ENCODE data around the gene ADAMTS13. TPM values are rescaled to one million over a fixed set of nuclear protein-coding genes. Genes with fewer than 3 reads are reported as not detected.

The ADAMTS13 gene
- total RNA-seq, 1 experiment from 2014 or later, result 4.7 TPM

DNA sequence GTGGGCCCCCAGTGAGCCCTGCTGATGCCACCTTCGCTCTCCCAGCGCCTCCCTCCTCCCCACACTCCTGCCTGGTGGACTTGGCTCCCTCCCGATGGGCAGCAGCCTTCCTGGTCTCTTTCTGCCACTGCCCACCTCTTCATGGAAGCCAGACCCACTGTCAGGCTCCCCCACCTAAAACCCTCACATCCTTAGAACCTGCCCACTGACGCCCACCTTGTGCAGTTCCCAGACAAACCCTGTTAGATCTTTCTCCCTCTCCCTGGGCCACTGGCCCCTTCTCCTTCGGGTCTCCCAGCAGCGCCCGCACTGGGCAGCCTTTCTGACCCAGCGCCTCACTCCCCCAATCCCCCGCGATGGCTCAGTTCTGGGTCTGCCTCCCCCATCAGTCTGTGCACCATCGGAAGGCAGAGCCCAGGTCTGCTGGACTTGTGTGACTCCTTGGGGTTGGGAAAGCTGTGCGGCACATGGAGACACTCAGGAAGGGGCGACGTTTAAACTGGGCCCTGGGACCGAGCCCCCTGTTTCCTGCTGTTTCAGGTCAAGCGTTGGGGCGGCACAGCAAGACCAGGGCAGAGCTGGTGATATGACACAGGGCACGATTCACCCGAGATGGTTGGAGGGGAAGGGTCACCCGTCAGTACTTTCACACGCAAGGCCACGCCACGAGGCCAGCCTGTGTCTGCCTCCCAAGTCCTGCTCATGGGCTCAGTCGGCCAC, 85.2 kb downstream of the ADAMTS13 start:
- intact Hi-C loops (cut with micrococcal nuclease; ENCODE audit: unreplicated experiment), result no loop called here
- TF ChIP-seq CTCF (IDR thresholded peaks at IDR 0.05; ENCODE audit: unreplicated experiment), result no peak
- no peak for DNase-seq
- H3K36me3 Mint-ChIP-seq (ENCODE audit: insufficient read depth, unreplicated experiment), result no peaks in the 10 kb centered on the region
- H3K27me3 Mint-ChIP-seq (ENCODE audit: unreplicated experiment), result peaks cover 27% of the 10 kb centered on the region
- no peak overlapping the region for H3K27ac Mint-ChIP-seq (ENCODE audit: unreplicated experiment)
- no TSS peak for BruUV-seq (replicated peaks)
- peaks cover 1% of the 10 kb centered on the region for H3K9me3 Mint-ChIP-seq (ENCODE audit: low read depth, unreplicated experiment)
- no peaks in the 10 kb centered on the region for H3K4me1 Mint-ChIP-seq (ENCODE audit: low read depth, unreplicated experiment)
- H3K4me3 Mint-ChIP-seq (ENCODE audit: low read depth, unreplicated experiment), result no peak overlapping the region
- CTCF ChIA-PET, result no interaction called here

- Mint-ChIP-seq H3K4me1 (ENCODE audit: low read depth, unreplicated experiment) (no peaks in the 10 kb centered on the region), H3K27me3 (ENCODE audit: unreplicated experiment) (peaks cover 21% of the 10 kb centered on the region), H3K36me3 (ENCODE audit: insufficient read depth, unreplicated experiment) (no peaks in the 10 kb centered on the region), H3K27ac (ENCODE audit: unreplicated experiment) (no peak overlapping the region), H3K9me3 (ENCODE audit: low read depth, unreplicated experiment) (no peaks in the 10 kb centered on the region), H3K4me3 (ENCODE audit: low read depth, unreplicated experiment) (no peak overlapping the region)
- TF ChIP-seq CTCF (IDR thresholded peaks at IDR 0.05; ENCODE audit: unreplicated experiment), result no peak
- DNase-seq, result no peak
- no TSS peak for BruUV-seq (replicated peaks)
- intact Hi-C loops (cut with micrococcal nuclease; ENCODE audit: unreplicated experiment), result no loop called here
- CTCF ChIA-PET, result no interaction called here
These were observed 85.9 kb downstream of the ADAMTS13 start for GRCh38 chr9:133508046-133508445.

Other genes with a start within 250 kb of the ADAMTS13 start
- gene OBP2B, start 213.1 kb upstream of the ADAMTS13 start, total RNA-seq (2022), result not detected in 2 replicates
- 2.8 and 3.3 TPM in 2 replicates for gene ABO, start 147.2 kb upstream of the ADAMTS13 start, total RNA-seq (2022)
- 20.4 and 23.1 TPM in 2 replicates for gene SURF6, start 86.2 kb upstream of the ADAMTS13 start, total RNA-seq (2022)
- gene MED22, start 74.2 kb upstream of the ADAMTS13 start, total RNA-seq (2022), result 24.4 and 27.6 TPM in 2 replicates
- gene RPL7A, start 74.1 kb upstream of the ADAMTS13 start, total RNA-seq (2022), result 835 and 904 TPM in 2 replicates
- gene SURF1, start 65.9 kb upstream of the ADAMTS13 start, total RNA-seq (2022), result 47.9 and 50.9 TPM in 2 replicates
- gene SURF2, start 65.8 kb upstream of the ADAMTS13 start, total RNA-seq (2022), result 20.6 and 22.9 TPM in 2 replicates
- 128 and 129 TPM in 2 replicates for gene SURF4, start 46.3 kb upstream of the ADAMTS13 start, total RNA-seq (2022)
- 0.71 and 0.94 TPM in 2 replicates for gene STKLD1, start 46.0 kb upstream of the ADAMTS13 start, total RNA-seq (2022)
- gene REXO4, start 4.4 kb upstream of the ADAMTS13 start, total RNA-seq (2022), result 23.4 and 25.8 TPM in 2 replicates
- 15.1 and 19.9 TPM in 2 replicates for gene CACFD1, start 37.6 kb downstream of the ADAMTS13 start, total RNA-seq (2022)
- 9.3 and 11.6 TPM in 2 replicates for gene SLC2A6, start 56.7 kb downstream of the ADAMTS13 start, total RNA-seq (2022)
- not detected in 2 replicates for gene MYMK, start 102.6 kb downstream of the ADAMTS13 start, total RNA-seq (2022)
- 0.14 TPM in 1 of 2 replicates, not detected in the other for gene ADAMTSL2, start 112.3 kb downstream of the ADAMTS13 start, total RNA-seq (2022)
- gene FAM163B, start 187.0 kb downstream of the ADAMTS13 start, total RNA-seq (2022), result not detected in 2 replicates
- gene DBH, start 214.0 kb downstream of the ADAMTS13 start, total RNA-seq (2022), result not detected in 2 replicates